H1 (cell line): ENCODE results near the gene TSSC4.

Experiments used
- CHD1 ChIP-seq: IDR thresholded peaks from 2 replicates; pipeline ENCODE4 v1.6.1; 2012; ENCODE audit warnings: low read depth, low read length, improper control_type of control experiment
- CREB1 ChIP-seq: IDR thresholded peaks from 2 replicates; pipeline ENCODE4 v1.6.1; 2012; ENCODE audit warnings: inconsistent platforms
- EZH2 ChIP-seq: fragments of 200-600 bp; sonication (generic); IDR thresholded peaks from 2 replicates; pipeline ENCODE4 v1.7.1; 2012; ENCODE audit warnings: low read depth, mild to moderate bottlenecking, moderate library complexity, low read length, inconsistent platforms; ENCODE audit not compliant: severe bottlenecking
- GABPA ChIP-seq: IDR thresholded peaks from 2 replicates; pipeline ENCODE4 v1.6.1; 2011; ENCODE audit warnings: mild to moderate bottlenecking, low read length, moderate library complexity, borderline replicate concordance; ENCODE audit not compliant: insufficient read depth
- JUND ChIP-seq: IDR thresholded peaks from 2 replicates; pipeline ENCODE4 v1.6.1; 2011; ENCODE audit warnings: mild to moderate bottlenecking, improper control_type of control experiment, low read length
- MAFK ChIP-seq: IDR thresholded peaks from 2 replicates; pipeline ENCODE4 v1.6.1; 2012; ENCODE audit warnings: low read depth, mild to moderate bottlenecking, improper control_type of control experiment, low read length
- POLR2A ChIP-seq, 2 experiments: IDR thresholded peaks; 1 replicate in 1 of 2; 2 replicates in 1 of 2; pipeline ENCODE4 v1.6.1; 2011; ENCODE audit warnings: low read depth in 2 of 2, low read length in 2 of 2, mild to moderate bottlenecking in 2 of 2; ENCODE audit errors: control extremely low read depth in 1 of 2
- SP1 ChIP-seq: IDR thresholded peaks from 2 replicates; pipeline ENCODE4 v1.6.1; 2011; ENCODE audit warnings: low read depth, low read length
- SP2 ChIP-seq: IDR thresholded peaks from 2 replicates; pipeline ENCODE4 v1.6.1; 2012; ENCODE audit warnings: mild to moderate bottlenecking, low read length, inconsistent platforms
- SRF ChIP-seq: IDR thresholded peaks from 2 replicates; pipeline ENCODE4 v1.6.1; 2011; ENCODE audit warnings: mild to moderate bottlenecking, low read depth, low read length, moderate library complexity
- TEAD4 ChIP-seq: IDR thresholded peaks from 2 replicates; pipeline ENCODE4 v1.6.1; 2012; ENCODE audit warnings: low read depth, low read length, inconsistent platforms, mixed read lengths
- TF ChIP-seq, protein P1 (sequence below), 3 experiments: IDR thresholded peaks; 1 replicate in 2 of 3; 2 replicates in 1 of 3; pipeline versions ENCODE4 v1.5.1 to v1.6.1; 2011; ENCODE audit warnings: low read length in 3 of 3, mild to moderate bottlenecking in 3 of 3, inconsistent platforms in 2 of 3, low read depth in 1 of 3, moderate library complexity in 1 of 3; ENCODE audit not compliant: insufficient read depth in 1 of 3; ENCODE audit errors: control extremely low read depth in 1 of 3
- TF ChIP-seq, protein P2 (sequence below): IDR thresholded peaks from 2 replicates; pipeline ENCODE4 v1.6.1; 2012; ENCODE audit warnings: inconsistent platforms

DNA sequence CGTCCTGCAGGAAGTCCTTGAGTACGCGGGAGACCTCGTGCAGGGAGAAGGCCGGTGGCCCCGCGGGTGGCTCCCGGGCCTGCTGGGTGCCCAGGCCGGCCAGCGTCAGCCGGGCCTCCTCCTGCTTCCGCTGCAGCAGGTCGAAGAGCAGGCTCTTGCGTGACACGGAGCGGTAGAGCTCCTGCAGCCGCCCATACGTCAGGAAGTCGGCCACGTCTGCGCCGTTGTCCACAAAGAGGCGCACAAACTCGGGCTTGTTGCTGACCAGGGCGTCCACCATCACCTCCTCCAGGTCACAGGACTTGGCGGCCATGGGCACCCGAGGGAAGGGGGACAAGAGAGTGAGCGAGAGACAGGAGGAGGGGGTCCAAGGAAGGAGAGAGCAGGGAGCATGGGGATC, 14.6 kb downstream of the TSSC4 start:
- TF ChIP-seq TEAD4 (no peak), POLR2A (IDR thresholded peaks at IDR 0.05; ENCODE audit: control extremely low read depth in 1 of 2, low read depth in 2 of 2, low read length in 2 of 2) (no peak), CREB1 (no peak), GABPA (no peak), CHD1 (no peak), SP2 (no peak), JUND (no peak), MAFK (no peak), EZH2 (no peak), SP1 (no peak), SRF (no peak)
- TF ChIP-seq, protein P1, sequence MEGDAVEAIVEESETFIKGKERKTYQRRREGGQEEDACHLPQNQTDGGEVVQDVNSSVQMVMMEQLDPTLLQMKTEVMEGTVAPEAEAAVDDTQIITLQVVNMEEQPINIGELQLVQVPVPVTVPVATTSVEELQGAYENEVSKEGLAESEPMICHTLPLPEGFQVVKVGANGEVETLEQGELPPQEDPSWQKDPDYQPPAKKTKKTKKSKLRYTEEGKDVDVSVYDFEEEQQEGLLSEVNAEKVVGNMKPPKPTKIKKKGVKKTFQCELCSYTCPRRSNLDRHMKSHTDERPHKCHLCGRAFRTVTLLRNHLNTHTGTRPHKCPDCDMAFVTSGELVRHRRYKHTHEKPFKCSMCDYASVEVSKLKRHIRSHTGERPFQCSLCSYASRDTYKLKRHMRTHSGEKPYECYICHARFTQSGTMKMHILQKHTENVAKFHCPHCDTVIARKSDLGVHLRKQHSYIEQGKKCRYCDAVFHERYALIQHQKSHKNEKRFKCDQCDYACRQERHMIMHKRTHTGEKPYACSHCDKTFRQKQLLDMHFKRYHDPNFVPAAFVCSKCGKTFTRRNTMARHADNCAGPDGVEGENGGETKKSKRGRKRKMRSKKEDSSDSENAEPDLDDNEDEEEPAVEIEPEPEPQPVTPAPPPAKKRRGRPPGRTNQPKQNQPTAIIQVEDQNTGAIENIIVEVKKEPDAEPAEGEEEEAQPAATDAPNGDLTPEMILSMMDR (IDR thresholded peaks at IDR 0.05; ENCODE audit: control extremely low read depth in 1 of 3, insufficient read depth in 1 of 3, low read depth in 1 of 3, low read length in 3 of 3): no peak
- TF ChIP-seq, protein P2, sequence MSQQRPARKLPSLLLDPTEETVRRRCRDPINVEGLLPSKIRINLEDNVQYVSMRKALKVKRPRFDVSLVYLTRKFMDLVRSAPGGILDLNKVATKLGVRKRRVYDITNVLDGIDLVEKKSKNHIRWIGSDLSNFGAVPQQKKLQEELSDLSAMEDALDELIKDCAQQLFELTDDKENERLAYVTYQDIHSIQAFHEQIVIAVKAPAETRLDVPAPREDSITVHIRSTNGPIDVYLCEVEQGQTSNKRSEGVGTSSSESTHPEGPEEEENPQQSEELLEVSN: no peak
